Stomach smooth muscle (tissue), 2 donors: ENCODE measurements around the gene MPHOSPH9.
"Not testable (repeated sequence)": the region's sequence is repeated elsewhere in the genome, so short reads cannot be mapped to it uniquely, and the experiment has no call there.

ENCODE experiments used
- H3K27ac ChIP-seq: one replicate; pipeline ENCODE4 v1.7.0; 2013; ENCODE audit warnings: mild to moderate bottlenecking, low read length, inconsistent platforms
- H3K27me3 ChIP-seq, 2 donors: one replicate each; pipeline ENCODE4 v1.7.0; 2013; ENCODE audit warnings: low read length in 2 of 2; ENCODE audit not compliant: insufficient read depth in 2 of 2, control insufficient read depth in 1 of 2
- H3K36me3 ChIP-seq, 2 donors: one replicate each; pipeline ENCODE4 v1.7.0; 2013; ENCODE audit warnings: low read length in 2 of 2; ENCODE audit not compliant: control insufficient read depth in 2 of 2, insufficient read depth in 2 of 2
- H3K4me1 ChIP-seq: one replicate; pipeline ENCODE4 v1.7.0; 2013; ENCODE audit warnings: low read length; ENCODE audit not compliant: control insufficient read depth, insufficient read depth
- H3K4me3 ChIP-seq, 2 donors: one replicate each; pipeline ENCODE4 v1.7.0; 2013; ENCODE audit warnings: low read length in 2 of 2
- H3K9ac ChIP-seq, 2 donors: one replicate each; pipeline ENCODE4 v1.7.0; 2013; ENCODE audit warnings: low read length in 2 of 2, mild to moderate bottlenecking in 1 of 2
- H3K9me3 ChIP-seq, 2 donors: one replicate each; pipeline ENCODE4 v1.7.0; 2013; ENCODE audit warnings: low read length in 2 of 2; ENCODE audit not compliant: control insufficient read depth in 2 of 2
- donor health status: healthy.
- donor health status: Pancreatic carcinoma.

MPHOSPH9 gene

DNA sequence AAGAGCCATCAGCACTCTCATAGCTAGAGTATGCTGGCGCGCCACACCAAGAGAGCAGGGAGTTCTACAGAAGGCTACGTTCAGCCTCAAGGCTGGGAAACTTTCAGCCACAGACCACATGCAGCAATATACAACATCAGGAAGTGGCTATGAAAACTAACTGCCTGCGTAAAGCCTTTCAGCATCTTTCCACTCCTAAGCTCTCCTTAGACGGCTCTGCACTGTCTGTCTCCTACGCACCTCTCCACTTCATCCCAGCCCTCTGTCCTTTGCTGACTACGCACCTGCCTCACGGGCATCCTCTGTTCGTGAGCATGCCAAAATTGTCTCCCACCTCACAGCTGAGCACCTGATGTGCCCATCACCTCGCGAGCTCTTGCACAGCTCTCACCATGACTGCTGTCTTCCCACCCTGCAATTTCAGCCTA, 9.7 kb downstream of the MPHOSPH9 start:
- Histone ChIP-seq H3K27ac (no peak overlapping the region), H3K4me3 (no peak overlapping the region), H3K9me3 (no peaks in the 10 kb centered on the region), H3K36me3 (peaks cover 5 to 7% of the 10 kb centered on the region in 2 donors), H3K4me1 (no peaks in the 10 kb centered on the region), H3K9ac (no peak overlapping the region), H3K27me3 (no peaks in the 10 kb centered on the region)

DNA sequence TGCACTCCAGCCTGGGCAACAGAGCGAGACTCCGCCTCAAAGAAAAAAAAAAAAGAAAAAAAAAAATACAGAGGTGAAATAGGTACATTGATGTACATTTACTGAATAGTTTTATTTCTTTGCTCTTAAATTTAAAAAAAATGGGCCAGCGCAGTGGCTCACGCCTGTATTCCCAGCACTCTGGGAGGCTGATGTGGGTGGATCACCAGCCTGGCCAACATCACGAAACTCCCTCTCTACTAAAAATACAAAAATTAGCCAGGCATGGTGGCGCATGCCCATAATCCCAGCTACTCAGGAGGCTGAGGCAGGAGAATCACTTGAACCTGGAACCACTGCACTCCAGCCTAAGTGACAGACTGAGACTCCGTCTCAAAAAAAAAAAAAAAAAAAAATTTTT, 25.1 kb downstream of the MPHOSPH9 start:
- H3K36me3 ChIP-seq, H3K9ac ChIP-seq, H3K9me3 ChIP-seq, H3K27ac ChIP-seq, H3K4me3 ChIP-seq, H3K27me3 ChIP-seq, H3K4me1 ChIP-seq: not testable (repeated sequence)

DNA sequence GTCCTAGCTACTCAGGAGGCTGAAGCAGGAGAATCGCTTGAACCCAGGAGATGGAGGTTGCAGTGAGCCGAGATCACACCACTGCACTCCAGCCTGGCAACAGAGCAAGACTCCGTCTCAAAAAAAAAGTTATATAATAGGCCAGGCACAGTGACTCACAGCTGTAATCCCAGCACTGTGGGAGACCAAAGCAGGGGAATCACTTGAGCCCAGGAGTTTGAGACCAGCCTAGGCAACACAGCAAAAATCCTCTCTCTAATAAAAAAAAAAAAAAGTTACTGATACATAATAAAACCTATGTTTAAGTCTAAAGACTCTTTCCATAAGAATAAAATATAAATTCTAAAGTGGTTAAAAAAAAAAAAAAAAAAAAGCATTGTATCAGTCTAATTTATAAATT, 26.1 kb downstream of the MPHOSPH9 start:
- not testable (repeated sequence) for H3K27me3 ChIP-seq, H3K27ac ChIP-seq, H3K4me1 ChIP-seq, H3K9me3 ChIP-seq, H3K36me3 ChIP-seq, H3K9ac ChIP-seq, H3K4me3 ChIP-seq

DNA sequence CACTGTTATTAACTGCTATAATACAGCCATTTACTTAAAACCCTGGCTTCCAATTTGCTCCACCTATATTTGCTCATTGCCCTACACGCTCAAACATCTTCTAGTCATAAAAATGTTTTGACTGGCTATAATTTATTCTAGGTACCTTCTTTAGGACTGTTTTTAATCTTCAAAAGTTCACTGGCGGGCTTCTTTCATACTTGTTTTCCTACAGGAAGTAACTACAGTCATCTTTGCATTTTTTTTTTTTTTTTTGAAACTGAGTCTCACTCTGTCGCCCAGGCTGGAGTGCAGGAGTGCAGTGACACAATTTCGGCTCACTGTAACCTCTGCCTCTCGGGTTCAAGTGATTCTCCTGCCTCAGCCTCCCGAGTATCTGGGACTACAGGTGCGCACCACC, 32.5 kb downstream of the MPHOSPH9 start:
- Histone ChIP-seq H3K9me3 (no peaks in the 10 kb centered on the region), H3K36me3 (peaks cover 4 to 7% of the 10 kb centered on the region in 2 donors), H3K4me1 (no peaks in the 10 kb centered on the region), H3K9ac (no peak overlapping the region), H3K27ac (no peak overlapping the region), H3K4me3 (no peak overlapping the region), H3K27me3 (no peaks in the 10 kb centered on the region)

DNA sequence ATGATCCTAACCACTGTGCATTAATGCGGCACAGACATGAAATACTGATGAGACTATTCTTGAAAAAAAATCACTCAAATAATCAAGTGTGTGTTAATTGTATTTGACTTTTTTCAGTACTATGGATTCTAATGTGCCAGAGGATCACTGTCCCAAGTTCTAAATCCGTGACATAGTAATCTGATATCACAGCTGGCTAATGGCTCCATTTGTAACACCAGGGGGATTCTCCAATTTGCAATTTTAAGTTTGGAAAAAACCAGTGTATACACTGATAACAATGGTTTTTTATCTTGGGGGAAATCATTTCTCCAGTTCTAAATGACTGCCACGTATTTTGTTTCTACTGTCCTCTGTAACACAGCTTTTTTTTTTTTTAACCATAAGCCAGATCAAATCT, 33.0 kb downstream of the MPHOSPH9 start:
- no peaks in the 10 kb centered on the region for H3K27me3 ChIP-seq
- no peaks in the 10 kb centered on the region for H3K9me3 ChIP-seq
- peaks cover 4 to 7% of the 10 kb centered on the region in 2 donors for H3K36me3 ChIP-seq
- H3K27ac ChIP-seq: no peak overlapping the region
- no peak overlapping the region for H3K9ac ChIP-seq
- H3K4me3 ChIP-seq: no peak overlapping the region
- H3K4me1 ChIP-seq: no peaks in the 10 kb centered on the region

DNA sequence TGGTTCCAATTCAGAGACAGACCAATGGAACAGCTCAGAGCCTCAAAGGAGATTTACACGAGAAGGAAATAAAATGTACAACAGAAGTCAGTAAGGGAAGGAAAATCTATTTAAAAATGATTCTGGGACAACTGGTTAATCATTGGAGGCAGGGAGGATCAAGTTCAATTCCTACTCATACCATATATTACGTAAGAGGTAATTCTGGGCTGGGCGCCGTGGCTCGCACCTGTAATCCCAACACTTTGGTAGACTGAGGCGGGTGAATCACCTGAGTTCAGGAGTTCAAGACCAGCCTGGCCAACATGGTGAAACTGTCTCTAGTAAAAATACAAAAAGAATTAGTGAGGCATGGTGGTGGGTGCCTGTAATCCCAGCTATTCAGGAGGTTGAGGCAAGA, 45.3 kb downstream of the MPHOSPH9 start:
- Histone ChIP-seq H3K27ac (no peak overlapping the region), H3K9me3 (no peaks in the 10 kb centered on the region), H3K27me3 (no peaks in the 10 kb centered on the region), H3K36me3 (peaks cover 5 to 15% of the 10 kb centered on the region in 2 donors), H3K9ac (no peak overlapping the region), H3K4me1 (no peaks in the 10 kb centered on the region), H3K4me3 (no peak overlapping the region)

DNA sequence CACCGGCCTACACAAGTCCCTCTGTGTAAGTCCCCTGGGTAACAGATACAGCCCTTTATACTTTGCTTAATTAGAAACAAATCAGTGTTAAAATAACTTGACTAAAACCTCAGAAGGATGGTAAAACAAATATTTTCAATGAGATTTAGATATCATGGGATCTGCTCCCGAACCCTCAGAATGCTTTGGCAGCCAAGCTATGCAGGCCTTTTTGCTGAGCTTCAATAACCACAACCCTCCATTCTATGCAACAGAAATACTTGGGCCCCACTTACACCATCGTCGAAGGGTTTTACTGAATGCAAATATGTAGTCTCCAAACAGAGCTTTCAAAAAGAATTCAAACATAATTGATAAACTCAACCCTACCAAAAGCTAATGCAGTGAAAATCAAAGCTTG, 52.8 kb downstream of the MPHOSPH9 start:
- H3K36me3 ChIP-seq: peaks cover 4 to 9% of the 10 kb centered on the region in 2 donors
- H3K4me3 ChIP-seq: no peak overlapping the region
- H3K4me1 ChIP-seq: no peaks in the 10 kb centered on the region
- no peaks in the 10 kb centered on the region for H3K9me3 ChIP-seq
- H3K27ac ChIP-seq: no peak overlapping the region
- no peaks in the 10 kb centered on the region for H3K27me3 ChIP-seq
- H3K9ac ChIP-seq: no peak overlapping the region

DNA sequence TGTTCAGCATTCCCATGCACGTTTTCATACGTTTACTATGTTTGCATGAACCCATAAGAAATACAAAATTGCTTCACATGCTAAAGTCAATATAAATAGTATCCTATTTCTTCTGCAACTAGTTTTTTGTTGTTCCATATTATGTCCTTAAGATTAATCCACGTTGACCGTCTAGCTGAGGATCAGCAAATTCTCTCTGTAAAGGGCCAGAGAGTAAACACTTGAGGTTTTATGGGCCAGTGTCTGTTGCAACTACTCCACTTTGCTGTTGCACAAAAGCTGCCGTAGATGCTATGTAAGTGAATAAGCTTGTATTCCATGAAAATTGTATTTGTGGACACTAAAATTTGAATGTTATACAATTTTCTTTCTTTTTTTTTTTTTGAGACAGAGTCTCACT, 61.0 kb downstream of the MPHOSPH9 start:
- no peak overlapping the region for H3K9ac ChIP-seq
- H3K27ac ChIP-seq: no peak overlapping the region
- H3K4me3 ChIP-seq: no peak overlapping the region
- H3K36me3 ChIP-seq: peaks cover 0 to 2% of the 10 kb centered on the region in 2 donors
- H3K4me1 ChIP-seq: no peaks in the 10 kb centered on the region
- no peaks in the 10 kb centered on the region for H3K27me3 ChIP-seq
- H3K9me3 ChIP-seq: no peaks in the 10 kb centered on the region

DNA sequence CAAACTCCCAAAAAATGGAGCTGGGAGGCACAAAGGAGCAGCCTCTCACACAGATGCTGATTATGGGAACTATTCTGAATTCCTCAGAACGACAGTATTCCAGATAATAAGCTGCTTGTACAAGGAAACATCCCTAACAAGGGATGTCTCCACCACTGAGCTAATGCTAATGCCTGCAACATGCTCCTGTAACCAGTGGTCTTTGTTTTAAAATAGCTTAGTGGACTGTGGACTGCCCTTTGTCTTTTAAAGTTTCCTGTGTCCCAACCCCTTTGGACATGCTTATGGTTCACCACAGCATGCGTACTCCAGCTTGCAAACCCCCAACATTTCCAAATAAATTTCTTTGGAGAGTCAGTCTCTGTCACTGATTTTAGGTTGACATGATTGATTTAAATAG, 65.6 kb downstream of the MPHOSPH9 start:
- H3K9me3 ChIP-seq: no peaks in the 10 kb centered on the region
- no peaks in the 10 kb centered on the region for H3K4me1 ChIP-seq
- H3K9ac ChIP-seq: no peak overlapping the region
- no peak overlapping the region for H3K27ac ChIP-seq
- no peak overlapping the region for H3K4me3 ChIP-seq
- no peaks in the 10 kb centered on the region for H3K27me3 ChIP-seq
- peaks cover 4 to 14% of the 10 kb centered on the region in 2 donors for H3K36me3 ChIP-seq

DNA sequence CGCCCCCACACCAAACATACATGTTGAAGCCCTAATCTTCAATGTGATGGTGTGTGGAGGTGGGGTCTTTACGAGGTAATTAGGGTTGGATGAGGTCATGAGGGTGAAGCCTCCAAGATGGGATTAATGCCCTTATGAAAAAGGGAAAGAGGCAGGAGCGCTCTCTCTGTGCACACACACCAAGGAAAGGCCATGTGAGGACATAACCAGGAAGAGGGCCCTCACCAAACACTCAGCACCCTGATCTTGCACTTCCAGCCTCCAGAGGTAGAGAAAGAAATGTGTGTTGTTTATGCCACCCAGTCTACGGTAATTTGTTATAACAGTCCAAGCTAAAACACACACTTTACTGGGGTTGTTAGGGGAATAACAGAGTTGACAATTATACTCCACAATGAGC, 67.4 kb downstream of the MPHOSPH9 start:
- Histone ChIP-seq H3K27me3 (no peaks in the 10 kb centered on the region), H3K4me1 (no peaks in the 10 kb centered on the region), H3K36me3 (peaks cover 4 to 17% of the 10 kb centered on the region in 2 donors), H3K4me3 (no peak overlapping the region), H3K9me3 (no peaks in the 10 kb centered on the region), H3K9ac (no peak overlapping the region), H3K27ac (no peak overlapping the region)

DNA sequence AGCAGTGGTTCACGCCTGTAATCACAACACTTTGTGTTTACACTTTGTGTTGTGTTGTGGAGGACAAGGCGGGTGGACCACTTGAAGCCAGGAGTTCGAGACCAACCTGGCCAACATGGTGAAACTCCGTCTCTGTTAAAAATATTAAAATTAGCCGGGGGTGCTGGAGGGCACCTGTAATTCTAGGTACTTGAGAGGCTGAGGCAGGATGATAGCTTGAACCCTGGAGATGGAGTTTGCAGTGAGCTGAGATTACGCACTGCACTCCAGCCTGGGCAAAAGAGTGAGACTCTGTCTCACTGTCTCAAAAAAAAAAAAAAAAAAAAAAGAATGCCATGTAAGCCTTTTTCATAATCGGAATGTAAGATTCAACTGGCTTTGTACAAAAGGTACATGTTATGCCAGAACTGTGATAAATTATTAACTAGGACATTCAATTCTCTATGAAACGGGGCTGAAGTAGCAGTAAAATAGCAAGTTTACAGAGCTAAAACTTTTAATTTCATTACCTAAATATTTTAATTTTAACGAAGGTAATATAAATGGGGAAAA, 68.2 kb downstream of the MPHOSPH9 start:
- Histone ChIP-seq H3K9ac (no peak overlapping the region), H3K4me1 (no peaks in the 10 kb centered on the region), H3K4me3 (no peak overlapping the region), H3K27ac (no peak overlapping the region), H3K9me3 (no peaks in the 10 kb centered on the region), H3K36me3 (peaks cover 4 to 22% of the 10 kb centered on the region in 2 donors), H3K27me3 (no peaks in the 10 kb centered on the region)
